IMR-90 (cell line): ENCODE data around the gene LYVE1. TPM values are rescaled to one million over a fixed set of nuclear protein-coding genes. Genes with fewer than 3 reads are reported as not detected.

Source experiments
- ATAC-seq: fragments of 200-7000 bp; cut with Tn5 transposase; 2 replicates; pipeline ENCODE4 v1.9.1; 2020; ENCODE audit warnings: low read depth, mild to moderate bottlenecking, moderate library complexity
- BruUV-seq: library from RNA; stranded (reverse); fragments of 400-500 nt; replicated peaks from 2 replicates; lab custom pipeline; 2021; lab: Mats Ljungman, UMichigan
- CTCF ChIA-PET: fragments of 300-600 bp; formaldehyde crosslinking; extraction: SDS; loops from one replicate; lab custom pipeline; 2021; ENCODE audit warnings: antibody characterized with exemption; lab: Yijun Ruan, JAX
- POLR2A ChIA-PET: fragments of 300-600 bp; sonication (Branson Sonifier 250); formaldehyde crosslinking; loops from one replicate; lab custom pipeline; 2022; ENCODE audit warnings: antibody characterized with exemption; ENCODE audit not compliant: unreplicated experiment; lab: Charles Lee
- DNase-seq: peaks from one replicate; pipeline ENCODE4 v3.0.0; 2013
- H2AFZ ChIP-seq: replicated peaks from 2 replicates; pipeline ENCODE3; 2013; ENCODE audit warnings: low read length, mild to moderate bottlenecking; ENCODE audit not compliant: poor library complexity
- H2AK5ac ChIP-seq: 2 replicates; pipeline ENCODE4 v1.6.1; 2013; ENCODE audit warnings: low read depth, low read length, inconsistent platforms
- H2AK9ac ChIP-seq: replicated peaks from 2 replicates; pipeline ENCODE3; 2013; ENCODE audit warnings: mild to moderate bottlenecking, low read depth, low read length, moderate library complexity; ENCODE audit not compliant: poor library complexity
- H2BK120ac ChIP-seq: 2 replicates; pipeline ENCODE4 v1.6.1; 2013; ENCODE audit warnings: low read depth, low read length, inconsistent platforms
- H2BK15ac ChIP-seq: 3 replicates; pipeline ENCODE4 v1.6.1; 2013; ENCODE audit warnings: low read depth, low read length, inconsistent platforms
- H2BK20ac ChIP-seq: 2 replicates; pipeline ENCODE4 v1.6.1; 2013; ENCODE audit warnings: low read depth, mild to moderate bottlenecking, inconsistent platforms, low read length, moderate library complexity
- H2BK5ac ChIP-seq: 2 replicates; pipeline ENCODE4 v1.6.1; 2013; ENCODE audit warnings: mild to moderate bottlenecking, low read depth, low read length, inconsistent platforms; ENCODE audit not compliant: poor library complexity, severe bottlenecking
- H3K14ac ChIP-seq: replicated peaks from 2 replicates; pipeline ENCODE4 v1.6.1; 2013; ENCODE audit warnings: low read depth, low read length, inconsistent platforms
- H3K18ac ChIP-seq: 2 replicates; pipeline ENCODE4 v1.6.1; 2013; ENCODE audit warnings: low read depth, low read length, control low read depth
- H3K23ac ChIP-seq: 2 replicates; pipeline ENCODE4 v1.6.1; 2013; ENCODE audit warnings: low read depth, low read length, inconsistent platforms
- H3K27ac ChIP-seq: 2 replicates; pipeline ENCODE4 v1.5.1; 2013; ENCODE audit warnings: mild to moderate bottlenecking, control low read depth, low read length; ENCODE audit not compliant: insufficient read depth
- H3K27me3 ChIP-seq: 2 replicates; pipeline ENCODE4 v1.6.1; 2013; ENCODE audit warnings: low read length; ENCODE audit not compliant: control insufficient read depth, insufficient read depth
- H3K36me3 ChIP-seq: 2 replicates; pipeline ENCODE4 v1.6.1; 2013; ENCODE audit warnings: low read length, mixed read lengths; ENCODE audit not compliant: control insufficient read depth, insufficient read depth
- H3K4ac ChIP-seq: 2 replicates; pipeline ENCODE4 v1.6.1; 2013; ENCODE audit warnings: low read depth, low read length, inconsistent platforms
- H3K4me1 ChIP-seq: 2 replicates; pipeline ENCODE4 v1.6.1; 2013; ENCODE audit warnings: low read length, mixed read lengths; ENCODE audit not compliant: control insufficient read depth, insufficient read depth
- H3K4me2 ChIP-seq: 2 replicates; pipeline ENCODE4 v1.6.1; 2013; ENCODE audit warnings: low read depth, mild to moderate bottlenecking, control low read depth, low read length, moderate library complexity
- H3K4me3 ChIP-seq: 2 replicates; pipeline ENCODE4 v1.5.1; 2013; ENCODE audit warnings: low read depth, mild to moderate bottlenecking, control low read depth, low read length, moderate library complexity; ENCODE audit not compliant: insufficient read depth
- H3K56ac ChIP-seq: 2 replicates; pipeline ENCODE4 v1.6.1; 2013; ENCODE audit warnings: low read length, inconsistent platforms; ENCODE audit not compliant: insufficient read depth; ENCODE audit errors: extremely low read depth
- H3K79me1 ChIP-seq, 2 experiments: 2 replicates each; pipeline ENCODE4 v1.6.1; 2013; ENCODE audit warnings: low read length in 2 of 2, inconsistent platforms in 1 of 2, low read depth in 1 of 2
- H3K9ac ChIP-seq: 2 replicates; pipeline ENCODE4 v1.6.1; 2013; ENCODE audit warnings: low read depth, low read length, control low read depth
- H3K9me1 ChIP-seq: 2 replicates; pipeline ENCODE4 v1.6.1; 2013; ENCODE audit warnings: low read length, inconsistent platforms; ENCODE audit not compliant: insufficient read depth
- H3K9me3 ChIP-seq: 2 replicates; pipeline ENCODE4 v1.6.1; 2013; ENCODE audit warnings: low read length; ENCODE audit not compliant: control insufficient read depth, insufficient read depth
- H4K20me1 ChIP-seq: 2 replicates; pipeline ENCODE4 v1.6.1; 2013; ENCODE audit warnings: low read length, inconsistent platforms; ENCODE audit not compliant: insufficient read depth
- H4K5ac ChIP-seq: 2 replicates; pipeline ENCODE4 v1.6.1; 2013; ENCODE audit warnings: mild to moderate bottlenecking, low read depth, low read length, control low read depth
- H4K8ac ChIP-seq, 2 experiments: 2 replicates each; pipeline ENCODE4 v1.6.1; 2013; ENCODE audit warnings: low read depth in 2 of 2, low read length in 2 of 2, control low read depth in 1 of 2, inconsistent platforms in 1 of 2
- H4K91ac ChIP-seq: 2 replicates; pipeline ENCODE4 v1.6.1; 2013; ENCODE audit warnings: low read depth, low read length, inconsistent platforms; ENCODE audit not compliant: insufficient read depth
- CTCF ChIP-seq: conservative IDR thresholded peaks from 2 replicates; pipeline ENCODE4 v1.5.1; 2012; ENCODE audit warnings: mild to moderate bottlenecking, low read depth, low read length, improper control_type of control experiment
- FOS ChIP-seq: fragments of 150-350 bp; IDR thresholded peaks from 2 replicates; pipeline ENCODE4 v1.6.1; 2016; ENCODE audit warnings: low read depth, low read length
- MAFK ChIP-seq: IDR thresholded peaks from 2 replicates; pipeline ENCODE4 v1.6.1; 2012; ENCODE audit warnings: low read depth, low read length, improper control_type of control experiment
- MAZ ChIP-seq: IDR thresholded peaks from 2 replicates; pipeline ENCODE4 v1.6.1; 2012; ENCODE audit warnings: low read depth, mild to moderate bottlenecking, low read length, improper control_type of control experiment, moderate library complexity, borderline replicate concordance
- MXI1 ChIP-seq: IDR thresholded peaks from 2 replicates; pipeline ENCODE4 v1.6.1; 2012; ENCODE audit warnings: low read depth, mild to moderate bottlenecking, low read length, moderate library complexity, borderline replicate concordance
- RAD21 ChIP-seq: IDR thresholded peaks from 2 replicates; pipeline ENCODE4 v1.6.1; 2012; ENCODE audit warnings: low read length, improper control_type of control experiment
- WGBS, 2 experiments: methylation state at CpG; one replicate each; pipeline versions ENCODE4 v1.1.5 to v1.1.7; 2013; ENCODE audit warnings: missing lambda C conversion rate in 2 of 2; ENCODE audit not compliant: insufficient read length in 1 of 2; ENCODE audit errors: extremely low coverage in 2 of 2; 5-methylcytosine and 5-hydroxymethylcytosine counted together
- dilution Hi-C: fragments of 300-500 bp; cut with HindIII; formaldehyde crosslinking; loops from one replicate; pipeline ENCODE4 v1.14.3; 2018; ENCODE audit warnings: low sequenced_read_pairs; ENCODE audit not compliant: unreplicated experiment
- in situ Hi-C: fragments of 300-500 bp; cut with MboI; formaldehyde crosslinking; loops from 3 replicates; pipeline ENCODE4 v1.14.3; 2019; ENCODE audit warnings: low sequenced_read_pairs, inconsistent platforms, mixed read lengths
- intact Hi-C: fragments of 100-400 bp; cut with micrococcal nuclease; formaldehyde crosslinking; loops from 2 replicates; pipeline ENCODE4 v1.10.0; 2022
- polyA plus RNA-seq, 3 experiments: library from polyadenylated mRNA; depleted of rRNA; stranded (reverse); fragments of >200 nt; gene quantifications; 2 replicates each; pipeline ENCODE4 v1.2.3, GENCODE V29; 2012; ENCODE audit warnings: low replicate concordance in 1 of 3
- total RNA-seq: library from RNA; depleted of rRNA; stranded (reverse); fragments of >200 nt; gene quantifications from 2 replicates; pipeline ENCODE4 v1.2.3, GENCODE V29; 2012

LYVE1 gene
- total and polyA plus RNA-seq, 2 of the 4 experiments (the other 2 are of a cell fraction) = not detected

GRCh38 chr11:10572533-10572932 is 4.1 kb upstream of the LYVE1 start:
- Histone ChIP-seq H3K79me1 (peaks cover 0 to 5% of the 10 kb centered on the region in 2 experiments; a peak in 1 of 4 replicates), H3K14ac (no peak overlapping the region), H2AK5ac (no peak overlapping the region), H3K9me3 (no peaks in the 10 kb centered on the region), H4K20me1 (no peaks in the 10 kb centered on the region), H3K23ac (no peak overlapping the region), H2AK9ac (no peak overlapping the region), H2BK15ac (no peak overlapping the region), H4K8ac (no peak overlapping the region), H3K4me1 (peaks cover 9% of the 10 kb centered on the region), H3K36me3 (peaks cover 36% of the 10 kb centered on the region), H4K5ac (no peak overlapping the region), H4K91ac (no peak overlapping the region), H2BK5ac (no peak overlapping the region), H3K56ac (no peak overlapping the region), H3K4ac (no peak overlapping the region), H3K4me3 (no peak overlapping the region), H3K9me1 (peaks cover 22% of the 10 kb centered on the region), H2BK120ac (no peak overlapping the region), H2AFZ (no peak overlapping the region), H2BK20ac (no peak overlapping the region), H3K18ac (no peak overlapping the region), H3K4me2 (no peak overlapping the region), H3K27me3 (no peaks in the 10 kb centered on the region), H3K27ac (no peak overlapping the region), H3K9ac (no peak overlapping the region)
- no CpG with 5 or more reads among the region's 2 CpGs for WGBS, 2 experiments
- TF ChIP-seq CTCF = no peak
- no peak for TF ChIP-seq FOS
- TF ChIP-seq MAFK = no peak
- no peak for TF ChIP-seq MAZ
- no peak for TF ChIP-seq MXI1
- no peak for TF ChIP-seq RAD21
- BruUV-seq = no TSS peak
- ATAC-seq = no peak
- intact Hi-C loops (no loop called here), in situ Hi-C loops (no loop called here), dilution Hi-C loops (no loop called here)
- no peak for DNase-seq
- POLR2A ChIA-PET = interaction anchor here (0.5 kb wide), 1 partner anchor 193 kb away, joined by 20 read pairs; no protein-coding TSS in a partner anchor
- CTCF ChIA-PET = no interaction called here
